OCI-LY3 (cell line): Measurements from ENCODE around the gene OPCML.

Experiments
- H2AFZ ChIP-seq: fragments of 200-600, 300-600 bp; shearing (Covaris generic); 2 replicates; pipeline ENCODE4 v1.6.0; 2014; ENCODE audit warnings: antibody characterized with exemption, low read depth, low read length
- H3K27ac ChIP-seq: fragments of 200-600, 300-600 bp; sonication (generic); 2 replicates; pipeline ENCODE4 v1.5.1; 2014; ENCODE audit warnings: mild to moderate bottlenecking, low read length, moderate library complexity, mixed read lengths
- H3K27me3 ChIP-seq: fragments of 200-600, 300-600 bp; sonication (generic); 2 replicates; pipeline ENCODE4 v1.6.1; 2014; ENCODE audit warnings: low read depth, low read length, mixed read lengths
- H3K36me3 ChIP-seq: fragments of 200-600, 300-600 bp; sonication (generic); replicated peaks from 2 replicates; pipeline ENCODE3; 2014; ENCODE audit warnings: low read depth, low read length, mixed read lengths
- H3K4me1 ChIP-seq: fragments of 300-600, 200-600 bp; sonication (generic); 2 replicates; pipeline ENCODE4 v1.6.1; 2014; ENCODE audit warnings: low read length, mixed read lengths
- H3K4me2 ChIP-seq: fragments of 200-600, 300-600 bp; sonication (generic); 2 replicates; pipeline ENCODE4 v1.6.1; 2014; ENCODE audit warnings: low read length, mixed read lengths
- H3K4me3 ChIP-seq: fragments of 300-600, 200-600 bp; sonication (generic); 2 replicates; pipeline ENCODE4 v1.5.1; 2014; ENCODE audit warnings: antibody characterized with exemption, mild to moderate bottlenecking, low read length, moderate library complexity
- H3K79me2 ChIP-seq: fragments of 300-600, 200-600 bp; shearing (Covaris generic); 2 replicates; pipeline ENCODE4 v1.6.1; 2014; ENCODE audit warnings: mild to moderate bottlenecking, low read length, mixed read lengths
- H3K9ac ChIP-seq: fragments of 300-600, 200-600 bp; shearing (Covaris generic); 2 replicates; pipeline ENCODE4 v1.6.0; 2014; ENCODE audit warnings: mild to moderate bottlenecking, low read length, moderate library complexity
- H3K9me3 ChIP-seq: fragments of 200-600, 300-600 bp; shearing (Covaris generic); 2 replicates; pipeline ENCODE4 v1.6.1; 2014; ENCODE audit warnings: low read length, mixed read lengths; ENCODE audit not compliant: insufficient read depth
- H4K20me1 ChIP-seq: fragments of 200-600, 300-600 bp; sonication (generic); 2 replicates; pipeline ENCODE4 v1.6.1; 2016; ENCODE audit warnings: low read length, mixed read lengths; ENCODE audit not compliant: insufficient read depth
- EZH2phosphoT487 ChIP-seq: fragments of 200-600 bp; shearing (Covaris generic); IDR thresholded peaks from 2 replicates; pipeline ENCODE4 v1.6.1; 2018; ENCODE audit warnings: antibody characterized with exemption, mixed run types, low read depth
- TF ChIP-seq, protein P1 (sequence below): fragments of 200-600, 300-600 bp; sonication (generic); IDR thresholded peaks from 2 replicates; pipeline ENCODE4 v1.5.1; 2014; ENCODE audit warnings: antibody characterized with exemption, low read length, low read depth

Gene OPCML

DNA sequence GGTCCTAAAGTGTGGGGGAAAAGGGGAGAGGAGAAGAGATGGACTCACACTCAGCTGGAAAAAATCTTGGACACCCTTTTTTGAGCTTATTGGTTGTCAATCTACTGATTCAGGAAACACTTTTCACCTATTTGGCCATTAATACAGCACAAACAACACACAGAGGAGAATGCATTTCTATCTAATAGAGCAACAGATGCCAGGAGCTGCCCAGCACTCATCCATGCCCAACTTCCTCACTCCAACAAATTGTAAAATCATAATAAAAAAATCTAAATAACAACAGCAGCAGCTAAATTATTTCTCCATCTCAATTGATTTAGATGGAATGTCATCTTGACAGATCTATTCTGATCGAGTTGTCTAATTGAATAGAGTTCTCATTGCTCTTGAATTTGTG, 628.2 kb downstream of the OPCML start:
- H2AFZ ChIP-seq = no peak overlapping the region
- no peaks in the 10 kb centered on the region for H3K9me3 ChIP-seq
- H3K79me2 ChIP-seq = no peaks in the 10 kb centered on the region
- H3K4me1 ChIP-seq = no peaks in the 10 kb centered on the region
- H3K27me3 ChIP-seq = no peaks in the 10 kb centered on the region
- H3K36me3 ChIP-seq = no peaks in the 10 kb centered on the region
- TF ChIP-seq EZH2phosphoT487 = no peak
- TF ChIP-seq, protein P1, sequence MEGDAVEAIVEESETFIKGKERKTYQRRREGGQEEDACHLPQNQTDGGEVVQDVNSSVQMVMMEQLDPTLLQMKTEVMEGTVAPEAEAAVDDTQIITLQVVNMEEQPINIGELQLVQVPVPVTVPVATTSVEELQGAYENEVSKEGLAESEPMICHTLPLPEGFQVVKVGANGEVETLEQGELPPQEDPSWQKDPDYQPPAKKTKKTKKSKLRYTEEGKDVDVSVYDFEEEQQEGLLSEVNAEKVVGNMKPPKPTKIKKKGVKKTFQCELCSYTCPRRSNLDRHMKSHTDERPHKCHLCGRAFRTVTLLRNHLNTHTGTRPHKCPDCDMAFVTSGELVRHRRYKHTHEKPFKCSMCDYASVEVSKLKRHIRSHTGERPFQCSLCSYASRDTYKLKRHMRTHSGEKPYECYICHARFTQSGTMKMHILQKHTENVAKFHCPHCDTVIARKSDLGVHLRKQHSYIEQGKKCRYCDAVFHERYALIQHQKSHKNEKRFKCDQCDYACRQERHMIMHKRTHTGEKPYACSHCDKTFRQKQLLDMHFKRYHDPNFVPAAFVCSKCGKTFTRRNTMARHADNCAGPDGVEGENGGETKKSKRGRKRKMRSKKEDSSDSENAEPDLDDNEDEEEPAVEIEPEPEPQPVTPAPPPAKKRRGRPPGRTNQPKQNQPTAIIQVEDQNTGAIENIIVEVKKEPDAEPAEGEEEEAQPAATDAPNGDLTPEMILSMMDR = no peak
- no peak overlapping the region for H3K4me2 ChIP-seq
- H3K4me3 ChIP-seq = no peak overlapping the region
- H4K20me1 ChIP-seq = no peaks in the 10 kb centered on the region
- no peak overlapping the region for H3K9ac ChIP-seq
- no peak overlapping the region for H3K27ac ChIP-seq

DNA sequence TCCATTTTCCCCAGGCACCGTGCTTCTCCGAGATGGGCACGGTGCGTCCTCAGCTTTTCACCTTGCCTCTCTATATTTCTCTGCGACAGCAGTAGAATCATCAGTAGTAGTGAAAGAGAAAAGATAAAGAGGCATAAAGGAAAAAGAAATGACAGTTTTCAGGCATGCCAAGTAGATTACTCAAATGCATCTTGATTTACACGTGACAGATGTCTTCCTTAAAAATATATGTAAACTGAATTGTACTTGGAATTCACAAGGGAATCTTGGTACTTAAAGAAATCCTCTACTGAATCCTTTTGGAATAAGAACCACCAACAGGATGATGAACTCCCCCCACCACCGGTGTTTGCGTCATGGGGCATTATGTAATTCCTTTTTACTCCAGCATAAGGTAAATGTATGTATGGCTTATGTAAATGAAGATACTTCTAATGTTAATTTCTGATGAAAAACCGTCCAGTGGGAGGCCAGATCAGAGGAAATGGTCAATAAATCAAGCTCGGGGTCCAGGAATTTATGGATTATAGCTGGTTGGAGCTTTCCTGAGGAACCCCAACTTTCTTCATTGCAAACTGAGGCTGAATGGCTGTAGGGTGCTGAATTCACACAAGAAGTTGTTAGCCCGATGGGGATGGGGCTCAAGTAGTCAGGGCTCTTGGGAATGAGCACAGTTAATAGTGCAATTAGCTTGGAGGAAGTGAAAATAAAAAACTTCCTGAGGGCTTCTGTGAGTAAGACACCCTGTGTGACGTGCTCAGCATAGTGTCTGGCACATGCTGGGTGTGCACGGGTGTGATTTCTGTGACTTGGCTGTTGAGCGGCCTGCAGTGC, 630.4 kb downstream of the OPCML start:
- Histone ChIP-seq H3K4me3 (no peak overlapping the region), H3K4me2 (no peak overlapping the region), H2AFZ (no peak overlapping the region), H3K9ac (no peak overlapping the region), H3K27ac (no peak overlapping the region), H3K36me3 (no peaks in the 10 kb centered on the region), H3K4me1 (no peaks in the 10 kb centered on the region), H4K20me1 (no peaks in the 10 kb centered on the region), H3K9me3 (no peaks in the 10 kb centered on the region), H3K27me3 (no peaks in the 10 kb centered on the region), H3K79me2 (no peaks in the 10 kb centered on the region)
- TF ChIP-seq, protein P1 = no peak
- no peak for TF ChIP-seq EZH2phosphoT487

DNA sequence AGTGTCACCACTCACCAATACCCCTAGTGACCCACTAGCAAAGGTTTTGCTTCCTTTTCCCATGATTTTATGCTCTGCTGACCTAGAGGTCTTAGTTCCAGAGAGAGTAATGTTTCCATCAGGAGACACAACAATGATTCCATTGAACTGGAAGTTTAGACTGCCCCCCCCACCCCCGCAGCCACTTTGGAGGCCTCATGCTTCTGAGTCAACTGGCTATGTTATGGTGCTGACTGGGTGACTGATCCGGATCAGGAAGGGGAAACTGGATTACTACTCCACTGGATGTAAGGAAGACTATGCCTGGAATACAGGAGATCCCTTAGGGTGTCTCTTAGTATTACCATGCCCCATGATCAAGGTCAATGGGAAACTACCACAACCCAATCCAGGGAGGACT, 633.6 kb downstream of the OPCML start:
- no peaks in the 10 kb centered on the region for H4K20me1 ChIP-seq
- H3K4me2 ChIP-seq = no peak overlapping the region
- no peak overlapping the region for H2AFZ ChIP-seq
- TF ChIP-seq EZH2phosphoT487 = no peak
- TF ChIP-seq, protein P1 = no peak
- H3K79me2 ChIP-seq = no peaks in the 10 kb centered on the region
- H3K27ac ChIP-seq = no peak overlapping the region
- H3K9me3 ChIP-seq = no peaks in the 10 kb centered on the region
- H3K36me3 ChIP-seq = no peaks in the 10 kb centered on the region
- H3K27me3 ChIP-seq = no peaks in the 10 kb centered on the region
- H3K4me3 ChIP-seq = no peak overlapping the region
- H3K4me1 ChIP-seq = no peaks in the 10 kb centered on the region
- no peak overlapping the region for H3K9ac ChIP-seq

DNA sequence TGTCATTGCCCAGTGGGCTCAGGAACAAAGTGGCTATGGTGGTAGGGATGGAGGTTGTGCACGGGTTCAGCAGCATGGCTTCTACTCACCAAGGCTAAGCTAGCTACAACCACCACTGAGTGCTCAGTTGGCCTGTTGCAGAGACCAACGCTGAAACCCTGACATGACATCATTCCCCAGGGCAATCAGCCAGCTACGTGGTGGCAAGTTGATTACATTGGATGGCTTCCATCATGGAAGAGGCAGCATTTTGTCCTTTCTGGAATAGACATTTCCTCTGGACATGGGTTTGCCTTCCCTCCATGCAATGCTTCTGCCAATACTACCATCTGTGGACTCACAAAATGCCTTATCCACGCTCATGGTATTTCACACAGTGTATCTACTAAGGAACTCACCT, 634.3 kb downstream of the OPCML start:
- no peaks in the 10 kb centered on the region for H4K20me1 ChIP-seq
- no peak overlapping the region for H3K4me2 ChIP-seq
- H3K79me2 ChIP-seq = no peaks in the 10 kb centered on the region
- no peak overlapping the region for H3K27ac ChIP-seq
- no peak overlapping the region for H3K4me3 ChIP-seq
- H3K9me3 ChIP-seq = no peaks in the 10 kb centered on the region
- no peaks in the 10 kb centered on the region for H3K4me1 ChIP-seq
- H2AFZ ChIP-seq = no peak overlapping the region
- TF ChIP-seq EZH2phosphoT487 = no peak
- TF ChIP-seq, protein P1 = no peak
- no peaks in the 10 kb centered on the region for H3K27me3 ChIP-seq
- H3K9ac ChIP-seq = no peak overlapping the region
- no peaks in the 10 kb centered on the region for H3K36me3 ChIP-seq
